Endothelial cell of umbilical vein (primary cell): Measurements from ENCODE around the gene DUSP8. TPM values are rescaled to one million over a fixed set of nuclear protein-coding genes. Genes with fewer than 3 reads are reported as not detected.

ENCODE experiments used
- BruUV-seq: library from RNA; stranded (reverse); fragments of 400-500 nt; replicated peaks from 2 replicates; lab custom pipeline; 2021; lab: Mats Ljungman, UMichigan
- CTCF ChIA-PET: fragments of 300-600, 350-600 bp; sonication (Branson Sonifier 250); formaldehyde crosslinking; loops from one replicate; lab custom pipeline; 2021; ENCODE audit warnings: antibody characterized with exemption, inconsistent platforms; lab: Charles Lee
- POLR2A ChIA-PET: fragments of 300-600, 350-600 bp; sonication (Branson Sonifier 250); formaldehyde crosslinking; loops from one replicate; lab custom pipeline; 2021; ENCODE audit warnings: antibody characterized with exemption, inconsistent platforms; lab: Charles Lee
- DNase-seq: peaks from one replicate; pipeline ENCODE4 v3.0.0-alpha.2; 2011; ENCODE audit warnings: low read depth, low spot score
- FAIRE-seq: peaks from 2 replicates; lab custom pipeline; 2011; peaks lifted over from hg19 to GRCh38; lab: Jason Lieb, UNC
- H2AFZ ChIP-seq: 2 replicates; pipeline ENCODE4 v1.6.0; 2012; ENCODE audit warnings: low read depth, low read length, control low read depth, inconsistent platforms
- H3K27ac ChIP-seq: 2 replicates; pipeline ENCODE4 v1.5.1; 2011; ENCODE audit warnings: low read depth, mild to moderate bottlenecking, control low read depth, low read length, moderate library complexity; ENCODE audit not compliant: insufficient read depth
- H3K27me3 ChIP-seq, 2 experiments: 2 replicates each; pipeline versions ENCODE4 v1.6.0 to v1.6.1; 2011; ENCODE audit warnings: low read length in 2 of 2, mixed read lengths in 1 of 2; ENCODE audit not compliant: control insufficient read depth in 2 of 2, insufficient read depth in 2 of 2
- H3K36me3 ChIP-seq, 2 experiments: 2 replicates in 1 of 2; 3 replicates in 1 of 2; pipeline ENCODE4 v1.5.1; 2011; ENCODE audit warnings: low read length in 2 of 2, mild to moderate bottlenecking in 1 of 2, moderate library complexity in 1 of 2; ENCODE audit not compliant: control insufficient read depth in 2 of 2, insufficient read depth in 2 of 2; ENCODE audit errors: extremely low read depth in 1 of 2
- H3K4me1 ChIP-seq: 3 replicates; pipeline ENCODE4 v1.5.1; 2011; ENCODE audit warnings: mild to moderate bottlenecking, low read length; ENCODE audit not compliant: control insufficient read depth, insufficient read depth; ENCODE audit errors: extremely low read depth
- H3K4me2 ChIP-seq: 2 replicates; pipeline ENCODE4 v1.6.1; 2011; ENCODE audit warnings: low read length, control low read depth, mixed read lengths; ENCODE audit not compliant: insufficient read depth
- H3K4me3 ChIP-seq, 3 experiments: fragments of 200-600 bp in 1 of 3; sonication (generic), shearing (Covaris generic) in 1 of 3; replicated peaks in 1 of 3; 2 replicates each; pipeline ENCODE4 v1.5.1; 2011 to 2016; ENCODE audit warnings: control low read depth in 3 of 3, low read length in 3 of 3, mild to moderate bottlenecking in 2 of 3, inconsistent platforms in 1 of 3, low read depth in 1 of 3, moderate library complexity in 1 of 3; ENCODE audit not compliant: insufficient read depth in 1 of 3
- H3K79me2 ChIP-seq: 2 replicates; pipeline ENCODE4 v1.6.0; 2012; ENCODE audit warnings: low read length, inconsistent platforms; ENCODE audit not compliant: control insufficient read depth, insufficient read depth
- H3K9ac ChIP-seq: replicated peaks from 2 replicates; pipeline ENCODE3; 2011; ENCODE audit warnings: low read length, control low read depth; ENCODE audit not compliant: insufficient read depth; ENCODE audit errors: extremely low read depth
- H3K9me1 ChIP-seq: replicated peaks from 3 replicates; pipeline ENCODE4 v1.6.0; 2011; ENCODE audit warnings: mild to moderate bottlenecking, low read length; ENCODE audit not compliant: control insufficient read depth, insufficient read depth; ENCODE audit errors: extremely low read depth
- H3K9me3 ChIP-seq: replicated peaks from 2 replicates; pipeline ENCODE4 v1.5.1; 2012; ENCODE audit warnings: low read length, inconsistent platforms; ENCODE audit not compliant: control insufficient read depth, insufficient read depth
- H4K20me1 ChIP-seq: replicated peaks from 2 replicates; pipeline ENCODE3; 2011; ENCODE audit warnings: mild to moderate bottlenecking, low read length; ENCODE audit not compliant: control insufficient read depth, insufficient read depth; ENCODE audit errors: extremely low read depth
- CTCF ChIP-seq, 2 donors: IDR thresholded peaks; 1 replicate in 1 of 2; 2 replicates in 1 of 2; pipeline ENCODE4 v1.5.1; 2011; ENCODE audit warnings: low read length in 2 of 2, mild to moderate bottlenecking in 2 of 2, moderate library complexity in 2 of 2, control low read depth in 1 of 2, inconsistent platforms in 1 of 2, low read depth in 1 of 2; ENCODE audit not compliant: insufficient read depth in 1 of 2; ENCODE audit errors: extremely low read depth in 1 of 2
- EZH2 ChIP-seq: IDR thresholded peaks from 2 replicates; pipeline ENCODE4 v1.6.1; 2012; ENCODE audit warnings: borderline replicate concordance, low read depth, mild to moderate bottlenecking, moderate library complexity, low read length, inconsistent platforms; ENCODE audit not compliant: severe bottlenecking
- FOS ChIP-seq: IDR thresholded peaks from 2 replicates; pipeline ENCODE4 v1.6.1; 2011; ENCODE audit warnings: mild to moderate bottlenecking, low read length, moderate library complexity, borderline replicate concordance; ENCODE audit not compliant: insufficient read depth
- GATA2 ChIP-seq: IDR thresholded peaks from 2 replicates; pipeline ENCODE4 v1.7.0; 2011; ENCODE audit warnings: low read depth, mild to moderate bottlenecking, moderate library complexity, mixed read lengths, low read length; ENCODE audit not compliant: insufficient read length, insufficient read depth
- JUN ChIP-seq: IDR thresholded peaks from 2 replicates; pipeline ENCODE4 v1.6.1; 2011; ENCODE audit warnings: borderline replicate concordance, low read depth; ENCODE audit not compliant: insufficient read length, insufficient read depth
- MAX ChIP-seq: IDR thresholded peaks from 2 replicates; pipeline ENCODE4 v1.6.1; 2011; ENCODE audit not compliant: insufficient read depth, insufficient read length
- MYC ChIP-seq: IDR thresholded peaks from one replicate; pipeline ENCODE4 v1.6.1; 2011; ENCODE audit warnings: mild to moderate bottlenecking, low read depth, low read length
- POLR2A ChIP-seq: IDR thresholded peaks from 2 replicates; pipeline ENCODE4 v1.6.1; 2012; ENCODE audit warnings: low read depth, mild to moderate bottlenecking, control low read depth, low read length
- POLR2AphosphoS5 ChIP-seq: IDR thresholded peaks from 2 replicates; pipeline ENCODE4 v1.6.1; 2012; ENCODE audit warnings: low read depth, mild to moderate bottlenecking, control low read depth, low read length, moderate library complexity; ENCODE audit not compliant: insufficient read depth
- dilution Hi-C: fragments of 300-500 bp; cut with MboI; formaldehyde crosslinking; loops from one replicate; pipeline ENCODE4 v1.15.0; 2019; ENCODE audit warnings: low sequenced_read_pairs; ENCODE audit not compliant: extremely low pct_ligation_motif_present
- intact Hi-C: fragments of 100-400 bp; cut with micrococcal nuclease; formaldehyde crosslinking; loops from one replicate; pipeline ENCODE4 v1.10.0; 2022
- polyA plus RNA-seq, 4 experiments: library from polyadenylated mRNA; depleted of rRNA in 3 of 4; stranded (reverse) in 3 of 4; unstranded in 1 of 4; fragments of >200 nt; gene quantifications; 2 replicates each; pipeline versions ENCODE4 v1.2.1 to v1.2.3, GENCODE V29; 2011 to 2012; ENCODE audit warnings: missing spikeins in 1 of 4
- total RNA-seq: library from RNA; stranded (reverse); gene quantifications from 2 replicates; pipeline ENCODE4 v1.2.3, GENCODE V29; 2021

DUSP8 gene
- total and polyA plus RNA-seq, 2 donors (not counting 3 experiments of a cell fraction or from before 2014, with no cell fraction given): 4.6 to 5.9 TPM

- dilution Hi-C loops: no loop called here
- BruUV-seq: no TSS peak
- TF ChIP-seq JUN: no peak
- no peak for TF ChIP-seq GATA2
- TF ChIP-seq MYC: no peak
- no peak for TF ChIP-seq POLR2AphosphoS5
- no peak for TF ChIP-seq MAX
- no peak for TF ChIP-seq EZH2
- TF ChIP-seq CTCF (IDR thresholded peaks at IDR 0.05; ENCODE audit: extremely low read depth in 1 of 2, insufficient read depth in 1 of 2, low read depth in 1 of 2, low read length in 2 of 2): no peak
- TF ChIP-seq POLR2A: no peak
- no peak for TF ChIP-seq FOS
- Histone ChIP-seq H3K9me3 (no peaks in the 10 kb centered on the region), H2AFZ (no peak overlapping the region), H3K36me3 (peaks cover 0 to 2% of the 10 kb centered on the region in 2 experiments), H3K27me3 (peaks cover 7 to 8% of the 10 kb centered on the region in 2 experiments), H3K4me2 (no peak overlapping the region), H3K4me3 (no peak overlapping the region), H3K79me2 (peaks cover 32% of the 10 kb centered on the region), H3K9ac (no peak overlapping the region), H3K4me1 (peaks cover 7% of the 10 kb centered on the region), H3K27ac (no peak overlapping the region), H3K9me1 (no peaks in the 10 kb centered on the region), H4K20me1 (no peaks in the 10 kb centered on the region)
- POLR2A ChIA-PET: no interaction called here
- DNase-seq: no peak
- intact Hi-C loops: loop anchor here (5.0 kb wide), 1 partner anchor 34 kb away; the partner anchor contains the start of gene DUSP8
- no peak for FAIRE-seq
- CTCF ChIA-PET: interaction anchor here (1.1 to 2.1 kb wide), 2 partner anchors 9 to 36 kb away, joined by 3 to 10 read pairs; no protein-coding TSS in a partner anchor
These were observed 33.9 kb downstream of the DUSP8 start for GRCh38 chr11:1538153-1538552.
